ENCODE measurements around the gene SLC9A2. TPM values are rescaled to one million over a fixed set of nuclear protein-coding genes. Genes with fewer than 3 reads are reported as not detected.

The SLC9A2 gene
- total RNA-seq (under 1 TPM in 1 of 7 donors, not detected in 6; 0.20 TPM), polyA plus RNA-seq (under 1 TPM in 1 of 3 donors, not detected in 2; 0.02 TPM)
- long read RNA-seq, donor 1, result 0 reads
- long read RNA-seq, donor 2, result 0 reads

- H3K27ac ChIP-seq, result no peak within 1 kb of the TSS
- DNase-seq, result no peak
- H3K36me3 ChIP-seq, result no peaks in the 10 kb centered on the region
- 4 to 13% (median 6%) methylated on average over 26 to 85 of the region's 85 CpGs for WGBS, 5 donors
- no peaks in the 10 kb centered on the region for H3K9me3 ChIP-seq
- TF ChIP-seq POLR2A (IDR thresholded peaks at IDR 0.05), result no peak
- TF ChIP-seq POLR2AphosphoS5 (IDR thresholded peaks at IDR 0.05), result no peak
- no peak for TF ChIP-seq CTCF (IDR thresholded peaks at IDR 0.05 in 8 of 11, conservative IDR thresholded peaks at IDR 0.05 in 3 of 11)
- intact Hi-C loops (cut with DNase I; ENCODE audit: low total_unique reads), result loop anchor here (5.0 kb wide), 1 partner anchor 147 kb away; the partner anchor contains the start of gene SLC9A4
- peaks cover 4 to 89% (median 46%) of the 10 kb centered on the region in 7 donors for H3K27me3 ChIP-seq (replicated peaks in 1 of 7)
- peaks cover 9 to 23% (median 17%) of the 10 kb centered on the region in 6 donors for H3K4me1 ChIP-seq
- H3K4me3 ChIP-seq, result peak within 1 kb of the TSS; percentile 12 to 68 (median 43)
Measured at GRCh38 chr2:102619414-102620319, at the start of gene SLC9A2. Gene SLC9A2, plus strand, starts transcription at chr2:102619553. Its CDS starts 296 bp downstream, at chr2:102619849.

GRCh38 chr2:102575888-102576287 lies 43.5 kb upstream of the SLC9A2 start:
- no peak for DNase-seq
- TF ChIP-seq POLR2AphosphoS5 (IDR thresholded peaks at IDR 0.05) (no peak), CTCF (IDR thresholded peaks at IDR 0.05 in 8 of 11, conservative IDR thresholded peaks at IDR 0.05 in 3 of 11) (no peak), POLR2A (IDR thresholded peaks at IDR 0.05) (no peak)
- Histone ChIP-seq H3K9me3 (peaks cover 0 to 54% (median 23%) of the 10 kb centered on the region in 8 donors), H3K4me3 (no peak overlapping the region), H3K4me1 (no peaks in the 10 kb centered on the region), H3K27ac (no peak overlapping the region), H3K36me3 (no peaks in the 10 kb centered on the region), H3K27me3 (replicated peaks in 1 of 7) (peaks cover 0 to 5% (median 0%) of the 10 kb centered on the region in 7 donors)
- intact Hi-C loops (cut with DNase I; ENCODE audit: low total_unique reads), result no loop called here
- WGBS, 5 donors, result 84 to 91% (median 90%) methylated on average over 1 of the region's 1 CpG

DNA sequence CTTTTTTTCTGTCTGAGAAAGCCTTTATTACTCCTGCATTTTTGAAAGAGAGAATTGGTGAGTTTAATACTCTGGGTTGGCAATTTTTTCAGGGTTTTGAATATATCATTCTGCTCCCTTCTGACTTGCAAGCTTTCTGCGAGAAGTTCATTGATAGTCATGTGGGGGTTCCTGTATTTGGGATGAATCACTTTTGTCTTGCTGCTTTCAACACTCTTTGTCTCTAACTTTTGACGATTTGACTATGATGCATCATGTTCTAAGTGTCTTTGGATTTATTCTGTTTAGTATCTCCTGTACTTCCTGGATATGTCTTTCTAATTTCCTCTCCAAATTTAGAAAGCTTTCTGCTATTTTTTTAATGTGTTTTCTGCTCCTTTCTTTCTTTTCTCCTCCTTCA lies 41.0 kb upstream of the SLC9A2 start:
- peaks cover 0 to 50% (median 22%) of the 10 kb centered on the region in 8 donors for H3K9me3 ChIP-seq
- 80 to 91% (median 87%) methylated on average over 2 of the region's 2 CpGs for WGBS, 5 donors

More for the DNA sequence above, 41.0 kb upstream of the SLC9A2 start:
- no peak for DNase-seq
- no peak for TF ChIP-seq POLR2A (IDR thresholded peaks at IDR 0.05)
- TF ChIP-seq CTCF (IDR thresholded peaks at IDR 0.05 in 8 of 11, conservative IDR thresholded peaks at IDR 0.05 in 3 of 11), result no peak
- TF ChIP-seq POLR2AphosphoS5 (IDR thresholded peaks at IDR 0.05), result no peak
- Histone ChIP-seq H3K4me3 (no peak overlapping the region), H3K36me3 (no peaks in the 10 kb centered on the region), H3K27me3 (replicated peaks in 1 of 7) (peaks cover 0 to 5% (median 0%) of the 10 kb centered on the region in 7 donors), H3K4me1 (peaks cover 0 to 5% (median 0%) of the 10 kb centered on the region in 6 donors), H3K27ac (no peak overlapping the region)
- intact Hi-C loops (cut with DNase I; ENCODE audit: low total_unique reads), result no loop called here
